ENCODE data around the gene MORC3.
"Not testable (repeated sequence)": the region's sequence is repeated elsewhere in the genome, so short reads cannot be mapped to it uniquely, and the experiment has no call there.

Gene MORC3

GRCh38 chr21:36337099-36337509 lies 17.1 kb downstream of the MORC3 start:
- TF ChIP-seq CTCF (conservative IDR thresholded peaks at IDR 0.05; ENCODE audit: low read depth, low read length): no peak
- H3K4me3 ChIP-seq (ENCODE audit: low read depth, low read length): no peak overlapping the region
- peak; percentile 79 for DNase-seq (ENCODE audit: low read depth)

GRCh38 chr21:36338975-36339374 lies 19.0 kb downstream of the MORC3 start:
- peak; percentile 47 for DNase-seq (ENCODE audit: low read depth)
- no peak for TF ChIP-seq CTCF (conservative IDR thresholded peaks at IDR 0.05; ENCODE audit: low read depth, low read length)
- no peak overlapping the region for H3K4me3 ChIP-seq (ENCODE audit: low read depth, low read length)

GRCh38 chr21:36342581-36342980 lies 22.6 kb downstream of the MORC3 start:
- DNase-seq (ENCODE audit: low read depth); H3K4me3 ChIP-seq (ENCODE audit: low read depth, low read length): not testable (repeated sequence)

GRCh38 chr21:36344931-36345330 lies 24.9 kb downstream of the MORC3 start:
- no peak for DNase-seq (ENCODE audit: low read depth)
- no peak for TF ChIP-seq CTCF (conservative IDR thresholded peaks at IDR 0.05; ENCODE audit: low read depth, low read length)
- H3K4me3 ChIP-seq (ENCODE audit: low read depth, low read length): no peak overlapping the region

GRCh38 chr21:36347278-36347961 lies 27.4 kb downstream of the MORC3 start:
- TF ChIP-seq CTCF (conservative IDR thresholded peaks at IDR 0.05; ENCODE audit: low read depth, low read length): no peak

GRCh38 chr21:36347962-36348328 lies 27.9 kb downstream of the MORC3 start:
- TF ChIP-seq CTCF (conservative IDR thresholded peaks at IDR 0.05; ENCODE audit: low read depth, low read length): no peak
- H3K4me3 ChIP-seq (ENCODE audit: low read depth, low read length): no peak overlapping the region
- DNase-seq (ENCODE audit: low read depth): peak; percentile 22

More at GRCh38 chr21:36347278-36347961, 27.4 kb downstream of the MORC3 start:
- H3K4me3 ChIP-seq (ENCODE audit: low read depth, low read length): no peak overlapping the region
- no peak for DNase-seq (ENCODE audit: low read depth)

- TF ChIP-seq CTCF (conservative IDR thresholded peaks at IDR 0.05; ENCODE audit: low read depth, low read length): no peak
- H3K4me3 ChIP-seq (ENCODE audit: low read depth, low read length): no peak overlapping the region
- no peak for DNase-seq (ENCODE audit: low read depth)
Observed at GRCh38 chr21:36349315-36349714, 29.3 kb downstream of the MORC3 start.
